ENCODE results near the gene ADD3. TPM values are rescaled to one million over a fixed set of nuclear protein-coding genes. Genes with fewer than 3 reads are reported as not detected.

The ADD3 gene, protein sequence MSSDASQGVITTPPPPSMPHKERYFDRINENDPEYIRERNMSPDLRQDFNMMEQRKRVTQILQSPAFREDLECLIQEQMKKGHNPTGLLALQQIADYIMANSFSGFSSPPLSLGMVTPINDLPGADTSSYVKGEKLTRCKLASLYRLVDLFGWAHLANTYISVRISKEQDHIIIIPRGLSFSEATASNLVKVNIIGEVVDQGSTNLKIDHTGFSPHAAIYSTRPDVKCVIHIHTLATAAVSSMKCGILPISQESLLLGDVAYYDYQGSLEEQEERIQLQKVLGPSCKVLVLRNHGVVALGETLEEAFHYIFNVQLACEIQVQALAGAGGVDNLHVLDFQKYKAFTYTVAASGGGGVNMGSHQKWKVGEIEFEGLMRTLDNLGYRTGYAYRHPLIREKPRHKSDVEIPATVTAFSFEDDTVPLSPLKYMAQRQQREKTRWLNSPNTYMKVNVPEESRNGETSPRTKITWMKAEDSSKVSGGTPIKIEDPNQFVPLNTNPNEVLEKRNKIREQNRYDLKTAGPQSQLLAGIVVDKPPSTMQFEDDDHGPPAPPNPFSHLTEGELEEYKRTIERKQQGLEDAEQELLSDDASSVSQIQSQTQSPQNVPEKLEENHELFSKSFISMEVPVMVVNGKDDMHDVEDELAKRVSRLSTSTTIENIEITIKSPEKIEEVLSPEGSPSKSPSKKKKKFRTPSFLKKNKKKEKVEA
- 152 and 462 TPM in 2 replicates for total RNA-seq (2014; rRNA removed; shearing (Covaris generic))

DNA sequence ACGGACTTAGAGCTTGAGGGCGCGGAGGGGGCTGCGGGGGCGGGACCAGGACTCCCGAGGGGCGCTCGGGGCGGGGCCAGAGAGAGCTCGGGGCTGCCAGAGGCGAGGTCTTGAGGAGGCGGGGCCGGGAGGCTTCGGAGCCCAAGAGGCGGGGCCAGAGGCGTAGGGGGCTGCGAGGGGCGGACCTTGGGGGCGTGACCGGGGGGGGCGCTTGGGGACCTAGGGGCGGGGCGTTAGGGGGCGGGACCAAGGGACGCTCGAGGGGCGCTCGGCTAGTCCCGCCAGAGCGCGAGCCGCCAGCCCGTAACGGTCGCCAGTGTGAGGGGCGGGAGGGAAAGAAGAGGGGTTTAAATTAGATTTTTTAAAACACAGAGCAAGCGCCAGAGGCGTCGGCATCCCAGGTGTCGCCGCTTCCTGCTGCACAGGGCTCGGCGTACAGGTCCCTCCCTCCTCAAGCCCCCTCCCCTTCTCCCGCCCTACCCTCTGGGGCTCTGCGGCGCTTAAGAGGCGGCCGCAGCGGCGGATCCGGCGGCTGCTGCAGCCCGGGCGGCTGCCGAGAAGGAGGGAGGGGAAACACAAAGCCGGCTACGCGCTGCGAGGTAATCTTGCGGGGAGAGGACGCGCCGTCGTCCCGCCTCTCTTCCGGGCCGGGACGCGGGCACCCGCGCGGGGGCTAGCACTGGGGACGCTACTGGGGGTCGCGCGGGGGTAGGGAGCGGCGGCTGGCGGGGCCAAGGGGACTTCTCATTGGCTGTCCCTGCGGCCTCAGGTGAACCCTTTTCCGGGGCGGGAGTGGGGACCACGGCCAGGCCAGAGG lies at the start of gene ADD3:
Gene ADD3 (plus strand): TSS at position 284 of the 817 bp plus-strand sequence. CDS start 92,670 bp downstream, outside the sequence.
- peak; percentile 76 for DNase-seq (ENCODE audit: low read depth)

DNA sequence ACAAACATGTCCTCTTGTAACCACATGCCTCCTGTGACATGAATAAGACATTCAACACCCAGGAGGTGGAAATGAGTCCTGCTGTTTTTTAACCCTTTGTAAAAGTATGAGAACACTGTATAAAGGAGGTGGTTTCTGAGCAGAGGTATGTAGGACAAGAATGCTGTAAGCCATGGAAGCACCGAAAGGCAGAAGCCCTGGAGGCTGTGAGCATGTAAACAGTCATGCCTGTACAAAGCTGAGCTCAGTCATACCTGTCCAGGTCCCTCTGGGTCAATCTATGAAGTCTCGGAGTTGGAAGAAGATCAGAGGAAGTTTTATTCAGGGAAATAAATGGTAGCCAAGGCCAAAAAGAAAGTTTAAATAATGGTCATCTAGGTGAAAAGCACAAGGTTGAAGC lies 49.7 kb upstream of the ADD3 start:
- DNase-seq (ENCODE audit: low read depth) = no peak

DNA sequence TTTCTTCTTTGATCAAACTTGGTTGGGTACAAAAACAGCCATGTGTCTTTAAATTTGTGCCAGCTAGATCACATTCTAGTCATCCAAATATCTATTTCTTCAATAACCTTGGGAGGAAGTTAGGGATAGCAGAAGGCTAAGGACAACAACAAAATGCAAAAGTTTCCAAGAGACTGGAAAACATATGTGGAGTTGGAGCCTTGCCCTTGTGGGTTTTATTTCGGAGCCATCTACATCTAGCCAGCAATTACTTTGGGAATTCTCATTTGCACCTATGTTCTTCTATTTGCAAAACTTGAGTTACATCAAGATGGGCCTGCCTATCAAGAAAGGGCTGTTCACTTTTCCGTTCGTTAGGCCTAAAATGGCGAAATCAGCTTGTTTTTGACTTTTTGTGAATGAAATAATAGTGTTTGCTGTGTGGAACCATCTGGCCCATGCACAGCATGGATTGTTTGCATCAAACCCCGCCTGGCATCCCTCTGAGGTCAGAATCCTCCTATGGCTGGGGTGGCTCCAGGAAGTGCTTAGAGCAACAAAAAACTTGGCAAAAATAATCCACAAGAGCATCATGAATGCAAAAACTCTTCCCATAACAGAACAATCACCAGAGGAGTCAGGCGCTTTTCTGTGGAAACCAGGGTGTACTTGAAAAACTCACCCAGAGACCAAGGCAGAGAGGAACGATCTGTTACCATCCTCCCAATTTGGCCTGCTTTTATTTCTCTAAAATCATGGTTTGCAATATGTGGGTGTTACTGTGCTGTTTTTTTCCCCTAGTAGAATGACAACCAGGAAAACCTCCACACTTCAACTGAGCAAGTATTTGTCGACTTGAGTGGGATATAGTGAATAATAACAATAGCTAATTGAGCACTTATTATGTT lies 48.3 kb upstream of the ADD3 start:
- no peak for DNase-seq (ENCODE audit: low read depth)

DNA sequence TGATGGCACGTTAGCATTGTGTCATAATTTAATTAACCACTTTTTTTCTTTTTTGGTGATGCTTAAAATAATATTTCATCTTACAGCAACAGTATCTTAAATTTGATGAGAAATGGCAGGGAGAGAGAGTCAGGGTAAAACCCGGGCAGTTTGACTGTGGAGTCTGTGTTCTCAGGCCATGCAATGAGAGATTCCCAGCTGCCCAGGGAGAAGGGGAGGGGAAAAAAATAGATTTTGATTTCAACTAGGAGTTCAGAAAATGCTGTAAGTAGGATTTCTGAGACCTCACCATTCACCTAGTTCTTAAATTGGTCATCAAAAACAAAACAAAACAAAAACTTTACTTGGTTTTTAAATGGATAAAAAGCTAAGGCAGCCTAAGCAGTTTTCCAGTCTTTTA lies 47.1 kb upstream of the ADD3 start:
- no peak for DNase-seq (ENCODE audit: low read depth)

DNA sequence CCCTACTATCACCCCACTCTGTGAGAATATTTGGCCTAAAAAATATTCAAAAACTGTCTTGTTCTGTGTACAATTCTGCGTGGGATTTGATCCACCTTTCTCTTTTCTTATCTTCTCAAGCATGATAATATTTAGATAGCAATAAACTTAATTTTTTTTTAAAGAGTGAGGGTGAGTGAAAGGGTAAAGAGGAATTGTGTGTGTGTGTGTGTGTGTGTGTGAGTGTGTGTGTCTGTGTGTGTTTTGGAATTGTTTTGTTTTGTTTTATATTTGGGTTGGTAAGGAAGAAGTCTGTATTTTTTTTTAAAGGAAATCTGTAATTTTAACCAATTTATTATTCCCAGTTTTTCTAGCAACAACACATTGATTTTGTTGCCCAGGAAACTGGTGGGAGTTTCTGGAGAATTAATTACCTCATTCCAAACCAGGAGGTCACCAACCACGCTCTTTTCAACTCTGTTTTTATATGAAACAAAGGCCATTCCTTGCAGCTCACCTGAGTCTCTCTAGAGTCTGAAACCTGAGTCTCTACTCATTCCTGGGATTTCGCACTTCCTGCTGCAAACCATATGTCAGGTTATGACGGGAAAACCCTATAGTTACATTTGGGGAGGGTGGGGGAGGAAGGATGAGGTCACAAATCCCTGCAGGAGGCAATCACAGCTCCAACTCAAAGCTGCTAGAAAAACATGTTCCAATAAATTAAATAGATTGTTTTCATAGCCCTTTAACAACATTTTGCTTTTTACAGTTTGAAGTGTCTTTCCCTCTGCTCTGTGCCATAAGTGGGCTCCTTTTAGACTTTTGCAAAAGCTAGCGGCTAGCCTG lies 46.4 kb upstream of the ADD3 start:
- DNase-seq (ENCODE audit: low read depth) = peak; percentile 41

DNA sequence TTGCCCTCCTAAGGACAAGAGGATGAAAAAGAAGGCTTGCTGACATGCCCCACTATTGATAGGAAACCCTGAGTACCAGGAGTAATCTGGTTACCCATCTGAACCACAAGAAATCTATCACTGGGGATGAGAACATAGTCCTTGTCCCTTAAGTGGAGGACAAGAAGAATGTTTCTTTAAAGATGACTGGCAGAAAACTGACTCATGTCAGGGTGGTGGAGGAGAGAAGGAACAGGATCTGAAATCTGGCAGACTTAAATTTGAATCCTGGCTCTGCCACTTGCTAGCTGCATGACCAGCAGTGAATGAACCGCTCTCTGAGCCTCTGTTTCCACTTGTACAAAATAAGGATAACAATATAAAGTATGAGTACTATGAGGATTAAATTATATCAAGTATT lies 45.5 kb upstream of the ADD3 start:
- DNase-seq (ENCODE audit: low read depth) = peak; percentile 20

DNA sequence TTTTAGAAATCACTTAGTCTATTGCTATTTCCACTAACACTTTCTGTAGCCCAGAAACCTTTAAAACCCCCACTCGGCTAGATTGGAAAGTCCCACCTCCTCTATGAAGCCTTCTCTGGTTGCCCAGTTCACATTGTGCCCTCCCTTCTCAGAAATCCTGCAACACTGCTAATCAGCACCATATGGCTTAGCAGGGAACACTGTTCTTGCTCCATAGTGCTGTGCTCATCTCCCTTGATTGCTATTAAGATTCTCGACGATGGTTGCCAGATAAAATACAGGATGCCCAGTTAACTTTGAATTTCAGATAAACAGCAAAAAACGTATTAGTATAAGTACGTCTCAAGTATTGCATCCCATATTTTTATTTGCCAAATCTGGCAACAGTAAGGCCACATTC lies 44.3 kb upstream of the ADD3 start:
- no peak for DNase-seq (ENCODE audit: low read depth)

DNA sequence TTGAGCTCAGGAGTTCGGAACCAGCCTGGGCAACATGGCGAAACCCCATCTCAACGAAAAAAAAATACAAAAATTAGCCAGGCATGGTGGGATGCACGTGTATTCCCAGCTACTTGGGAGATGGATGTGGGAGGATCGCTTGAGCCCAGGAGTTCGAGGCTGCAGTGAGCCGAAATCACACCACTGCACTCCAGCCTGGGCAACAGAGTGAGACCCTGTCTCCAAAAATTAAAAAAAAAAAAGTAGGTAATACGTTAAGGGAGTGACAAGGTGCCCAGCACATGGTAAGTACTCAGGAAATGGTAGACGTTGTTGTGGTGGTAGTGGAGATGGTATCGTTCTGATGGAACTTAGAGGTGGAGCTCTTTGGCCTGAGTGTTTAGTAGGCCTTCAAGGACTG lies 43.5 kb upstream of the ADD3 start:
- DNase-seq (ENCODE audit: low read depth) = no peak

DNA sequence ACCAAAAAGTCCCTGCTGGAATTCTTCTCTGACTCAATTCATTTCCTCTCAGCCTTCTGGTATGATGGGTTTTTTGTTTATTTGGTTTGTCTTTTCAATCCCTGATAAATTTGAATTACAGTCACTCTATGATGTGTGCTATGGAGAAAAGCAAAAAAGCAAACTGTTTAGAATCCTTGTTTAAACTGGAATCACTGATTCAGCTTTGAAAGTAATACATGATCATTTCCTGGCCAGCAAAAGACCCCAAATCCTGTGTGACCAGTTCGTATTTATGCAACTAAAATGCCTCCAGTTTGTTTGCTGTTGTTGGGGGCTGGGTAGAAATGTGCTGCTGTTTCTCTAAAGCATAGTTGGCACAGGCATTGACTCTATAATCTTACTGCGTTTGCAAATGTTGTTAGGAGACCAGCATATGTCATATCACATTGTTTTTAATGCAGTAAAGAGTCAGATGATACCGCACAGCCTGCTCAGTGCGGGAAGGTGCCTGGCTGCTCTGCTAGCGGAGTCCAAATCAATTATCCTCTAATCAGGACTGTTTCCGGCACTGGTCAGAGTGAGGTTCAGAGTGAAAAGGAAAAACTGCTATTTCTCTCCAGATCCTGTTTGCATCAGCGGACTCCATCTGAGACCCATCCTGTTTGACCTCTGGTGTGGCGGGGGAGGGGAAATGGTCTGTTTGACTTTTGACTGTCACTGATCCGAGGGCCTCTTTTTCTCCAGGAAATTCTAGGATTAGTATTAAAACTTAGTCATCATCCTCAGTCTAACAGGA lies 40.6 kb upstream of the ADD3 start:
- peak; percentile 63 for DNase-seq (ENCODE audit: low read depth)

DNA sequence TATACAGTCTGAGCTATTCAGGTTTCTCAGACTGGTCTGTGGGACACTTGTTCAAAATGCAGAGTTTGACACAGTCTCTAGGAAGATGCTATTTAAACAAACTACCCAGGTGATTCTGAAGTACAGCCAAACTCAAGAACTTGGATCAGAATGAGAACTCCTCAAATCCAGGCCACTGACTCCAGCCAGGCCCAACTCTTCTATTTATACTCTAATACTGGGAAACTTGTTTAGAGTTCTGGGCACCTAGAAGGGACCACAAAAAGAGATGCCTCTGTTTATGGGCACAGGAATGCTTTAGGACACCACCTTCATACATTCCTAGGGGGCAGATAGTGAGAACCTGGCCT lies 40.1 kb upstream of the ADD3 start:
- DNase-seq (ENCODE audit: low read depth) = no peak

DNA sequence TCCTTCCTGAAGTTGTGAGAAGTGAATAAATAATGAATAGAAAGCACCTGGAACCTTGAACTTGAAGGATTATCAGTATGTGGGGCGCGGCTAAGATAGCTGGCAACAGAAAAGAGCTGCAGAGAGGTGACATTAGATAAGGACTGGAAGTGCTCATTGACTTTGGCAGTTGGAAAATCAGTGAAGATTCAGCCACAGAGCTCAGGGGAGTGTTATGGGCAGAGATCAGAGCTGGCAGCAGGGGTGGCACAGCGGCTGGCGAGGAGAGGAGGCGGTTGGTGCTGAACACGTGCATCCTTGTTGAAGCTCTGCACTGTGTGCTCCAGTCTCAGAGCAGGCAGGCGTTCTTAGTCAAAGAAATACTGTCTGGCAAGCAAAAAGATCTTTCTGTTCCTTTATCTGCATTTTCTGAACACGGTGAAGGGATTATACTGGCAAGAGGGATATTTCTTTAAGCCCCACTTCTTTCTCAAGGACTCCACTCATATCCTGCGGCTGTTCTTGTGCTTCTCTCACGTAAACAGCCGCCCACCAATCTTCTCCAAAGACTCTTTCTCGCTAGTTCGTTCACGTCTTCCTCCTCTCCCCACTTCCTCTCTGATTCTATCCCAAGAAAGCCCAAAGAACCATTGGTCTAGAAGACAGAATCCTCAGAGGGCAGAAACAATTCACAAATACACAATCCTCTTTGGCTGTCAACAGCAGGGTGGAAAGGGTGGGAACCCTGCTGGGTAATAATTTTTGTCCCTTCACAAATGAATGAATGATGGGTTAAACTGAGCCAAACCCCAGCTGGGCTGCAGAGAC lies 38.6 kb upstream of the ADD3 start:
- DNase-seq (ENCODE audit: low read depth) = no peak

DNA sequence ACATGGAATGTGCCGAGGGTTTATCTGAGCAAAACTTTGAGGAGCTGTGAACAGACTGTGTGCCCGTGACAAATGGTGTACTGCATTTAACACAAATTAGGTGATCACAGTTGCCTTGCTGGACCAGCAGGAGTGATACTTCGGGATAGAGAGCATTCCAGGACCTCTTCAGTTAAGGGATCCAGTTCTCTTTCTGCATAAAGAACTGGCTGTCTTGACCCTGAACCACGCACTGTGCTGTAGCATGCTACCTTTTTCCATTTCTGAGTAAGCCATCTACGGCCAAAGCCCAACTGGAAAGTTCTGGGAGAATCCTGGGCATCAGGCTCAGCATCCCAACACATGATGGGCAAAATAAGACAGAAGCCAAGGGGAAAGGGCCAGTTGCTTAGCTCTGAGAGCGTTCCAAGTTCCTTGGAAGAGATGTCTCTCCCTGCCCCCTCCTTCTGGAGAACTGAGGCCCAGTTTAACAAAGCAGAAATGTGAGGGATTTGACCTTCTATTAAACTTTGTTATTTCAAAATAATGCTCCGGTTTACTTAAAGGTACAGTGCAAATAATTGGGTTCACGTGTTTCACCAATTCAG lies 37.9 kb upstream of the ADD3 start:
- no peak for DNase-seq (ENCODE audit: low read depth)

DNA sequence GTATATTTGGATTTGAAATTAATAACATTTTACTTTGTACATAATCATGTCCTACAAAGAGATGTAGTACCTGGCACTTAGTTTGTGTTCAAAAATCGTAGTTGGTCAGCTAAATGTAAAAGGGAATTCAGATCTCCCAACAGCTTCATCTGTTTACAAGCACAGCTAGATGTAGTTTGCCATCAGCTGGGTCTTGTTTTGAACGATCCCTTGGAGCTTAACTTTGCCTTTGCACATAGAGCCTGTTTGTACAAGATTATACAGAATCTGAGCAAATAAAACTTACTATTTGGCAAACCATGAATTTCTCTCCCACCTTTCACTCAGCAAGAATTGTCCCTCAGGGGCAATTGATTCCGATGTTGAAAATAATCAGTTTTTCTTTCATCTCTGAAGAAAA lies 36.1 kb upstream of the ADD3 start:
- DNase-seq (ENCODE audit: low read depth) = no peak

DNA sequence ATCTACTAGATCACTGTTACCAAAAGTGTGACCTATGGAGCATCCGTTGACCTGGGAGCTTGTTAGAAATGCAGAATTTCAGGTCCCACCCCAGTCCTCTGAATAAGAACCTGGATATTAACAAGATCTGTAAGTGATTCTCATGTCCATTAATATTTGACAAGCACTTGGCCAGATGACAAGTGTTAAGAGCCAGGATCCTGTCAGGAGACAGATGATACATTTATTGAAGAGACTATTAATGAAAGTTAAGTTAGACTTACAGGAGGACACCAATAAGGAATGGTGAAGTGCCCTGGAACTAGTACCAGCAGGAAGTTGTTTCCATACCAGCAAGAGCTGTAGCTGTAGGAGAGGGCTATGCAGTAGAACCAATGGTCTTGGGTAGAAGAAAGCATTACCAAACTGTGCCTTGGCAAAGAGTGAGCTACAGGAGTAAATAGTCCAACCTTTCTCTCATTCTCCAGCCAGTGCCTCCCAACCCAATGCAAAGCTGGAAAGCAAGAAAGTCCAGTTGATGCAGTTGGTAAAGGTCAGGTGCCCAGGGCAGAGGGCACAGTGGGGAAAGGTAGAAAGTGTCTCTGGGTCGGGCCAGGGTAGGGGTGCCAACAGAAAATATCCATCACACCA lies 35.3 kb upstream of the ADD3 start:
- DNase-seq (ENCODE audit: low read depth) = no peak

DNA sequence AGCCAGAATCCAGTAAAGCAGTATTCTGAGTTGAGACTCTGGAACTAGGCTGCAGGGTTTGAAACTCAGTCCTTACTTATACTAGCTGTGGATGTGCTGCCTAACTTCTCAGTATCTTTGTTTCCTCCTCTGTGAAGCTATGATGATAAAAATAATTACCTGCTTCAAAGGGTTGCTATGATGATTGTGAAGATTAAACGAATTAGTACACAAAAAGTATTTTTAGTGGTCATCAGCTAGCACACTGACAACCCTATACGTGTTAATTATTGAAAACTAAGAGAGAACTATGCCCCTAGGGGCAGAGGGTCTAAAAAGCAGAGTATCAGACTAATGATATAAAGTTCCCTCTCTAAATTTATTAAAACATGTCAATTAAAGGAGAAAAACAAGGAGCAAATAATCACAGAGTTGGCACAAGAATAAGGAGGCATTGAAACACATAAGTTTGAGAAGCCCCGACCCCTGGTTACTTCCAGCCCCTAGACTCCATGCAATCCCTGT lies 34.4 kb upstream of the ADD3 start:
- no peak for DNase-seq (ENCODE audit: low read depth)

DNA sequence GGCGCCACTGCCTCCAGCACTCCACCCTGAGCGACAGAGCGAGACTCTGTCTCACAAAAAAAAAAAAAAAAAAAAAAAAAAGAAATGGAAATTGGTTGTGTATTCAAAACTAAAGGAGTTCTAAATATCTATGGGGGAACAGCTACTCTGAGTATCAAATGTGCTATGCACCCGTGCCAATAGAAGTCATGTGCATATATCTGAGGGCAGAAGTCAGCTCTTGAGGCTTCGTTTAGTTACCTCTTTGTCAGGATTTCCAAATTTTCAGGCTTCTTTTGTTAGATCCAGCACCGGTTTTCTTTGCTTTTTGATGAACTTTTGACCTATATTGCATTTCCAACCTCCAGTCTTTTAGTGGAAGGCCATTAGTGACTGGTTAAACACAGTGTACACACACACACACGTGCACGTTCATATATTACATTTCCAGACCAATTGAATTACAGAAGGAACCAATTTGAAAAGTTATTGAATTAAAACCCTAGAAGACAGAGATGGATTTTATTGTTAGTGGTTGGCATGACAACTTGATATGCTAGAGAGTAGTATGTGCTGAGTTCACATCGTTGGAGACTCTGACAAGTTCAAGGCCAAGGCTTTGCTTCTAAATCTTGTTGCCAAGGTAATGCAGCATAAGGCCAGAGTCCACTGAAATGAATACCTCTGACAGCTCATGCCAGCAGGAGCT lies 33.1 kb upstream of the ADD3 start:
- peak; percentile 59 for DNase-seq (ENCODE audit: low read depth)

Data from M059J (cell line).